ENCODE measurements around the gene ZCCHC14. TPM values are rescaled to one million over a fixed set of nuclear protein-coding genes. Genes with fewer than 3 reads are reported as not detected.

ZCCHC14 gene
- total and polyA plus RNA-seq, 11 donors: 6.4 to 18.4 (median 16.1) TPM

GRCh38 chr16:87466975-87467501 is 25.8 kb downstream of the ZCCHC14 start:
- peaks cover 24 to 91% (median 78%) of the 10 kb centered on the region in 12 donors for H3K4me1 ChIP-seq
- no peak for DNase-seq
- TF ChIP-seq CTCF (IDR thresholded peaks at IDR 0.05) (no peak), POLR2A (IDR thresholded peaks at IDR 0.05) (no peak)
- H3K4me3 ChIP-seq: no peak overlapping the region
- 85 to 87% (median 86%) methylated on average over 8 of the region's 8 CpGs for WGBS, 4 donors
- intact Hi-C loops (cut with DNase I): no loop called here
- peak overlapping the region in 6 of 12 donors; percentile 10 to 96 (median 92) for H3K27ac ChIP-seq
- H3K9me3 ChIP-seq: no peaks in the 10 kb centered on the region
- ATAC-seq: no peak
- no peaks in the 10 kb centered on the region for H3K36me3 ChIP-seq
- H3K27me3 ChIP-seq: no peaks in the 10 kb centered on the region

- H3K4me1 ChIP-seq: peaks cover 30 to 91% (median 78%) of the 10 kb centered on the region in 12 donors
- peak overlapping the region; percentile 84 to 96 (median 90) for H3K27ac ChIP-seq
- intact Hi-C loops (cut with DNase I): loop anchor here in 1 of 10 donors (2.0 kb wide), 1 partner anchor 25 kb away; no protein-coding TSS in a partner anchor
- H3K36me3 ChIP-seq: no peaks in the 10 kb centered on the region
- H3K27me3 ChIP-seq: no peaks in the 10 kb centered on the region
- no peak for DNase-seq
- no peaks in the 10 kb centered on the region for H3K9me3 ChIP-seq
- WGBS, 4 donors: 81 to 90% (median 83%) methylated on average over 14 to 15 of the region's 15 CpGs
- no peak for ATAC-seq
- no peak for TF ChIP-seq POLR2A (IDR thresholded peaks at IDR 0.05)
- TF ChIP-seq CTCF (IDR thresholded peaks at IDR 0.05): no peak
- H3K4me3 ChIP-seq: no peak overlapping the region
Measured at GRCh38 chr16:87465879-87466278, 26.9 kb downstream of the ZCCHC14 start.

GRCh38 chr16:87465306-87465705 is 27.5 kb downstream of the ZCCHC14 start:
- DNase-seq: peak in 4 of 5 donors; percentile 67 to 82 (median 72)
- Histone ChIP-seq H3K4me3 (peak overlapping the region in 6 of 12 donors; percentile 10 to 31 (median 21)), H3K27me3 (no peaks in the 10 kb centered on the region), H3K36me3 (no peaks in the 10 kb centered on the region), H3K4me1 (peaks cover 30 to 88% (median 74%) of the 10 kb centered on the region in 12 donors), H3K9me3 (no peaks in the 10 kb centered on the region), H3K27ac (peak overlapping the region; percentile 84 to 96 (median 90))
- 13 to 26% (median 19%) methylated on average over 8 of the region's 8 CpGs for WGBS, 4 donors
- TF ChIP-seq POLR2A (IDR thresholded peaks at IDR 0.05) (no peak), CTCF (IDR thresholded peaks at IDR 0.05) (no peak)
- intact Hi-C loops (cut with DNase I): loop anchor here in 1 of 10 donors (2.0 kb wide), 1 partner anchor 25 kb away; no protein-coding TSS in a partner anchor
- ATAC-seq: peak; percentile 67 to 79 (median 72)

- intact Hi-C loops (cut with DNase I): loop anchor here in 1 of 10 donors (2.0 kb wide), 1 partner anchor 26 kb away; no protein-coding TSS in a partner anchor
- Histone ChIP-seq H3K4me1 (peaks cover 30 to 83% (median 69%) of the 10 kb centered on the region in 12 donors), H3K9me3 (no peaks in the 10 kb centered on the region), H3K27me3 (no peaks in the 10 kb centered on the region), H3K4me3 (peak overlapping the region in 8 of 12 donors; percentile 10 to 31 (median 16)), H3K27ac (peak overlapping the region; percentile 84 to 96 (median 90)), H3K36me3 (peaks cover 0 to 4% (median 2%) of the 10 kb centered on the region in 9 donors)
- 11 to 14% (median 11%) methylated on average over 13 of the region's 13 CpGs for WGBS, 4 donors
- TF ChIP-seq POLR2A (IDR thresholded peaks at IDR 0.05): no peak
- no peak for TF ChIP-seq CTCF (IDR thresholded peaks at IDR 0.05)
- ATAC-seq: peak; percentile 71 to 90 (median 86)
- peak; percentile 68 to 84 (median 82) for DNase-seq
Measured at GRCh38 chr16:87464691-87465300, 28.0 kb downstream of the ZCCHC14 start.
